Upper lobe of left lung (tissue), 6 donors: ENCODE data around the gene RALGAPB. TPM values are rescaled to one million over a fixed set of nuclear protein-coding genes. Genes with fewer than 3 reads are reported as not detected.
A peak's percentile ranks its signal among the peaks of the same experiment; 100 is the strongest.

Experiments
- ATAC-seq, 2 donors: fragments of 200-7000 bp; cut with Tn5 transposase; one replicate each; pipeline ENCODE4 v1.9.1; 2022; ENCODE audit warnings: mild to moderate bottlenecking in 2 of 2, moderate library complexity in 2 of 2; ENCODE audit not compliant: low FRiP score in 2 of 2
- DNase-seq, 2 donors: peaks; one replicate each; pipeline ENCODE4 v3.0.0-alpha.2; 2019 to 2020
- H3K27ac ChIP-seq, 4 donors: fragments of 200-600 bp; sonication (generic); one replicate each; pipeline ENCODE4 v1.5.1; 2016 to 2019
- H3K27me3 ChIP-seq, 4 donors: fragments of 200-600 bp; sonication (generic); one replicate each; pipeline ENCODE4 v1.5.1; 2017 to 2019
- H3K36me3 ChIP-seq, 4 donors: fragments of 200-600 bp; sonication (generic); one replicate each; pipeline ENCODE4 v1.5.1; 2016 to 2019
- H3K4me1 ChIP-seq, 4 donors: fragments of 200-600 bp; sonication (generic); one replicate each; pipeline ENCODE4 v1.5.1; 2018 to 2019
- H3K4me3 ChIP-seq, 4 donors: fragments of 200-600 bp; sonication (generic); one replicate each; pipeline ENCODE4 v1.5.1; 2017 to 2019; ENCODE audit warnings: mild to moderate bottlenecking in 2 of 4, moderate library complexity in 1 of 4
- H3K9me3 ChIP-seq, 4 donors: fragments of 200-600 bp; sonication (generic); one replicate each; pipeline ENCODE4 v1.5.1; 2018 to 2019
- EP300 ChIP-seq, 4 donors: sonication (generic); formaldehyde crosslinking; IDR thresholded peaks; one replicate each; pipeline ENCODE4 v1.5.1; 2017; ENCODE audit warnings: antibody characterized with exemption in 4 of 4, control low read depth in 2 of 4
- POLR2A ChIP-seq, 4 donors: fragments of 450-650 bp; IDR thresholded peaks; one replicate each; pipeline ENCODE4 v1.5.1; 2016 to 2017; ENCODE audit warnings: antibody characterized with exemption in 4 of 4, mild to moderate bottlenecking in 2 of 4
- POLR2AphosphoS5 ChIP-seq, 2 donors: sonication (generic); formaldehyde crosslinking; IDR thresholded peaks; one replicate each; pipeline ENCODE4 v1.5.1; 2017; ENCODE audit warnings: antibody characterized with exemption in 2 of 2
- WGBS, 2 donors: methylation state at CpG; one replicate each; pipeline ENCODE4 v1.1.5; 2017 to 2018; 5-methylcytosine and 5-hydroxymethylcytosine counted together
- total RNA-seq, 6 donors: library from RNA; depleted of rRNA in 4 of 6; stranded (reverse); fragments of >200 nt in 4 of 6; gene quantifications; one replicate each; pipeline versions ENCODE4 v1.1.0 to v1.2.1, GENCODE V29; 2016 to 2021
- TF ChIP-seq, protein P1 (sequence below), 6 experiments: fragments of 450-650 bp in 4 of 6; fragments of 200-600 bp in 2 of 6; sonication (generic) in 2 of 6; IDR thresholded peaks; one replicate each; pipeline ENCODE4 v1.5.1; 2016 to 2019; ENCODE audit warnings: antibody characterized with exemption in 6 of 6
- donor health status: DM: no; HTN: no; CAD: no; lungs with moderate emphysema.
- donor health status: DM: no; HTN: yes; CAD: no; lungs with severe emphysema.

RALGAPB gene
- total RNA-seq, 6 donors from 2014 or later = 27.0 to 76.5 (median 32.1) TPM

DNA sequence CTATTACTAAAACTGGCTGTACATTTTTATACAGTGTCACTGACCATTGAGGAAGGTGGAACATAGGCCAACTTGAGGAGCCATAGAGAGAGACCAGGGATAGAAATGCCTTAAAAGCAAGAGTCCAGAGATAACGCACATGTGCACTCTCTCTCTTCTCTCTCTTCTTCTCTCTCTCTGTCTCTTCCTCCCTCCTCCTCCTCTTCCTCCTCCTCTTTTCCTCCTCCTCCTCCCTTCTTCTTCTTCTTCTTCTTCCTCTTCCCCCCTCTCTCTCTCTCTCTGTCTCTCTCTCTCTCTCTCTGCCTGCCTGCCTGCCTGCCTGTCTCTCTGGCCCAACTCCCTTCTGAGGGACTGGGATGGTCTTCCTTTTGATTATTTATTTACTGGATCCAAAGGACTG, 92.0 kb downstream of the RALGAPB start:
- H3K27me3 ChIP-seq = no peaks in the 10 kb centered on the region
- H3K36me3 ChIP-seq = peaks cover 13 to 88% (median 27%) of the 10 kb centered on the region in 4 donors
- 94 to 97% methylated on average over 1 of the region's 1 CpG for WGBS, 2 donors

GRCh38 chr20:38566036-38566598, 93.5 kb downstream of the RALGAPB start:
- no peaks in the 10 kb centered on the region for H3K4me1 ChIP-seq
- H3K27me3 ChIP-seq = no peaks in the 10 kb centered on the region
- H3K9me3 ChIP-seq = no peaks in the 10 kb centered on the region
- no peak overlapping the region for H3K27ac ChIP-seq
- H3K4me3 ChIP-seq = no peak overlapping the region
- H3K36me3 ChIP-seq = peaks cover 13 to 91% (median 31%) of the 10 kb centered on the region in 4 donors
- 92 to 94% methylated on average over 6 of the region's 6 CpGs for WGBS, 2 donors
- DNase-seq (no peak), ATAC-seq (no peak)
- TF ChIP-seq POLR2AphosphoS5 (IDR thresholded peaks at IDR 0.05) (no peak), EP300 (IDR thresholded peaks at IDR 0.05) (no peak), POLR2A (IDR thresholded peaks at IDR 0.05) (no peak)
- TF ChIP-seq, protein P1, sequence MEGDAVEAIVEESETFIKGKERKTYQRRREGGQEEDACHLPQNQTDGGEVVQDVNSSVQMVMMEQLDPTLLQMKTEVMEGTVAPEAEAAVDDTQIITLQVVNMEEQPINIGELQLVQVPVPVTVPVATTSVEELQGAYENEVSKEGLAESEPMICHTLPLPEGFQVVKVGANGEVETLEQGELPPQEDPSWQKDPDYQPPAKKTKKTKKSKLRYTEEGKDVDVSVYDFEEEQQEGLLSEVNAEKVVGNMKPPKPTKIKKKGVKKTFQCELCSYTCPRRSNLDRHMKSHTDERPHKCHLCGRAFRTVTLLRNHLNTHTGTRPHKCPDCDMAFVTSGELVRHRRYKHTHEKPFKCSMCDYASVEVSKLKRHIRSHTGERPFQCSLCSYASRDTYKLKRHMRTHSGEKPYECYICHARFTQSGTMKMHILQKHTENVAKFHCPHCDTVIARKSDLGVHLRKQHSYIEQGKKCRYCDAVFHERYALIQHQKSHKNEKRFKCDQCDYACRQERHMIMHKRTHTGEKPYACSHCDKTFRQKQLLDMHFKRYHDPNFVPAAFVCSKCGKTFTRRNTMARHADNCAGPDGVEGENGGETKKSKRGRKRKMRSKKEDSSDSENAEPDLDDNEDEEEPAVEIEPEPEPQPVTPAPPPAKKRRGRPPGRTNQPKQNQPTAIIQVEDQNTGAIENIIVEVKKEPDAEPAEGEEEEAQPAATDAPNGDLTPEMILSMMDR (IDR thresholded peaks at IDR 0.05) = no peak

More for the DNA sequence above, 92.0 kb downstream of the RALGAPB start:
- TF ChIP-seq, protein P1 (IDR thresholded peaks at IDR 0.05) = no peak
- TF ChIP-seq EP300 (IDR thresholded peaks at IDR 0.05) (no peak), POLR2AphosphoS5 (IDR thresholded peaks at IDR 0.05) (no peak), POLR2A (IDR thresholded peaks at IDR 0.05) (no peak)
- H3K9me3 ChIP-seq = no peaks in the 10 kb centered on the region
- DNase-seq (no peak), ATAC-seq (no peak)
- H3K4me3 ChIP-seq = no peak overlapping the region
- no peaks in the 10 kb centered on the region for H3K4me1 ChIP-seq
- no peak overlapping the region for H3K27ac ChIP-seq

GRCh38 chr20:38569747-38570525, 97.3 kb downstream of the RALGAPB start:
- H3K27me3 ChIP-seq = no peaks in the 10 kb centered on the region
- DNase-seq = no peak
- H3K27ac ChIP-seq = no peak overlapping the region
- peaks cover 14 to 92% (median 33%) of the 10 kb centered on the region in 4 donors for H3K36me3 ChIP-seq
- WGBS, 2 donors = 74 to 83% methylated on average over 5 of the region's 5 CpGs
- TF ChIP-seq POLR2A (IDR thresholded peaks at IDR 0.05) = no peak
- TF ChIP-seq EP300 (IDR thresholded peaks at IDR 0.05) = no peak
- TF ChIP-seq, protein P1 (IDR thresholded peaks at IDR 0.05) = no peak
- no peak for TF ChIP-seq POLR2AphosphoS5 (IDR thresholded peaks at IDR 0.05)
- ATAC-seq = peak in 1 of 2 donors; percentile 48
- H3K4me3 ChIP-seq = no peak overlapping the region
- no peaks in the 10 kb centered on the region for H3K4me1 ChIP-seq
- no peaks in the 10 kb centered on the region for H3K9me3 ChIP-seq

DNA sequence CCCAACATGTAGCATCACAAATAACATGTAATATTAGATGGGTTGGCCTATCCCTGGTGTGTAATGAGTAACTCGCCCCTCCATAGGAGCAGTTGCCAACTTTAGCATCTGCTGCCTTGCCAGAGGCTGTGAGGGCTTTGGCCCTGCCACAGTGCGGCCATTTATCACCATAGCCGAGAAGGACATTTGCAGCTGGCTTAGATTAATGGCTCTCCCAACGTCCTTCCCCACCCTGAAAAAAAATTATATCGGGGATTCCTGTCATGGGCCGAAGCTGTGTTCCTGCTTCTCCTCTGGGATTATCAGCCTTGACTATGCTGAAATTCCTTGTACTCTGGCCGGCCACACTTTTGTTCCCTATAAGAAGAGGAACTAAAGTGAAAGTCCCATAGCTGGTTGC, 100.8 kb downstream of the RALGAPB start:
- no peaks in the 10 kb centered on the region for H3K4me1 ChIP-seq
- H3K36me3 ChIP-seq = peaks cover 10 to 84% (median 42%) of the 10 kb centered on the region in 4 donors
- 79 to 86% methylated on average over 5 to 7 of the region's 7 CpGs for WGBS, 2 donors
- H3K4me3 ChIP-seq = no peak overlapping the region
- TF ChIP-seq, protein P1 (IDR thresholded peaks at IDR 0.05) = no peak
- no peak for TF ChIP-seq POLR2A (IDR thresholded peaks at IDR 0.05)
- no peak for TF ChIP-seq POLR2AphosphoS5 (IDR thresholded peaks at IDR 0.05)
- TF ChIP-seq EP300 (IDR thresholded peaks at IDR 0.05) = no peak
- no peak overlapping the region for H3K27ac ChIP-seq
- no peaks in the 10 kb centered on the region for H3K9me3 ChIP-seq
- no peak for ATAC-seq
- no peak for DNase-seq
- H3K27me3 ChIP-seq = no peaks in the 10 kb centered on the region
